Measurements from ENCODE around the gene SHH.

SHH gene

DNA sequence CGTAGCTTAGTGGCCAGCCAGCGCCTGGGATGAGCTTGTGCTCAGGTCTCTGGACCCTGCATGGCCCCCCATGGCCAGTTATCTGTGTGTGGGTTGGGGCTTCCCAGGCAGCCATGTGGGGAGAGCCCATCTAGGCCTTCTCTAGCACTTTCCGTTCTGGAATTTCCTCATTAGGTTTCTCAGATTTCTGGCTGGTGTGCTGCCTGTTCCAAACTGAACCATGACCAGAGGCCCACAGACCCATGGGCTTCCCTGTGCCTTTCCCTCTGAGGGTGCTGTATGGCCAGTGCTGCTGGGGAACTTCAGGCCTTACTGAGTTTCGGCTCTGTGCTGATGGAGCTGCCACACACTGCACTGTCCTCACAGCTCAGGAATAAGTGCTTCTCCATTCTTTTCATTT, 50.2 kb downstream of the SHH start:
- no peak for DNase-seq (ENCODE audit: extremely low read depth, low read depth)
- TF ChIP-seq, protein P1, sequence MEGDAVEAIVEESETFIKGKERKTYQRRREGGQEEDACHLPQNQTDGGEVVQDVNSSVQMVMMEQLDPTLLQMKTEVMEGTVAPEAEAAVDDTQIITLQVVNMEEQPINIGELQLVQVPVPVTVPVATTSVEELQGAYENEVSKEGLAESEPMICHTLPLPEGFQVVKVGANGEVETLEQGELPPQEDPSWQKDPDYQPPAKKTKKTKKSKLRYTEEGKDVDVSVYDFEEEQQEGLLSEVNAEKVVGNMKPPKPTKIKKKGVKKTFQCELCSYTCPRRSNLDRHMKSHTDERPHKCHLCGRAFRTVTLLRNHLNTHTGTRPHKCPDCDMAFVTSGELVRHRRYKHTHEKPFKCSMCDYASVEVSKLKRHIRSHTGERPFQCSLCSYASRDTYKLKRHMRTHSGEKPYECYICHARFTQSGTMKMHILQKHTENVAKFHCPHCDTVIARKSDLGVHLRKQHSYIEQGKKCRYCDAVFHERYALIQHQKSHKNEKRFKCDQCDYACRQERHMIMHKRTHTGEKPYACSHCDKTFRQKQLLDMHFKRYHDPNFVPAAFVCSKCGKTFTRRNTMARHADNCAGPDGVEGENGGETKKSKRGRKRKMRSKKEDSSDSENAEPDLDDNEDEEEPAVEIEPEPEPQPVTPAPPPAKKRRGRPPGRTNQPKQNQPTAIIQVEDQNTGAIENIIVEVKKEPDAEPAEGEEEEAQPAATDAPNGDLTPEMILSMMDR (IDR thresholded peaks at IDR 0.05; ENCODE audit: low read depth, low read length) = no peak

DNA sequence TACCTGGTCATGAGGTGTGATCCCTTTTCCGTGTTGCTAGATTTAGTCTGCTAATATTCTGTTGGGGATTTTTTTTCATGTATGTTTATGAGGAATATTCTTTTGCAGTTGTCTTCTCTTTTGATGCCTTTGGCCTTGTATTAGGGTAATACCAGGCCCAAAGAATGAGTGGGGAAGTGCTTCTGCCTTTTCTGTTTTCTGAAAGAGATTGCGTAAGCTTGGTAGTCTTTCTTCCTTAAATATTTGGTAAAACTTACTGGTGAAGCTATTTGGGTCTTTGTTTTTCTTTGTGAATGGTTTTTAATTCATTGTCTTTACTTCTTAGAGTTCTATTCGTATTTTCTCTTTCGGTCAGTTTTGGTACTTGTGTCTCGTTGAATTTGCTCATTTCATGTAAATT, 51.1 kb downstream of the SHH start:
- DNase-seq (ENCODE audit: extremely low read depth, low read depth) = no peak

DNA sequence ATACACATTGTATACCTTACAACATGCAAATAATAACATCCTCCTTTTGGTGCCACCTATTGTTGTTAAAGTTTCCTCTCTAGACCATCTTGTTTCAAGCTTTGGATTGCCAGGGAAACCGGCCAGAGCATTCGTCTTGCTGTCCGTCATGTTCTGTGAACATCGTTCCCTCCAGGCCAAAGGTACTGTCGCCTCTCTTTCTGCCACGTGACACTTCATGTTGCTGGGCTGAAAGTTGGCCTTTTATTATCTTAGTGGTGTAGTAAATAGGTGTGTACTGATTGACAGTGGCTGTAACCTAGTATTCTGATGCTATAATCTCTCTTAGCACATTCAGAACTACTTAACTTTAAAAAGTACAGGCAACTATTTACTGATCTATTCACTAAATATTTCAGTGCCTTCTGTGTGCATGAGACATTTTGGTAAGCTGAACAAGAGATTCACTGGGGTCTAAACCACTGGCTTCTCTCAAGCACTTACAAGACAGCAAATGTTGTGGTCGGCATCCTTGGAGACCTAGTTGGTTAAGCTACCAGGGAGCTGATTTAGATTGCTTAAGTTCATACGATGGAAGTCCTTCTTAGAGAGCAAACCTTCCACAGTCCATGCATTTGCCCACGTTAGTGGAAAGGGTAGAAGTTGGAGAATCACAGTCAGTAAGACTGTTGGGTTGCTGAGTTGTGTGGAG, 52.4 kb downstream of the SHH start:
- TF ChIP-seq, protein P1 (IDR thresholded peaks at IDR 0.05; ENCODE audit: low read depth, low read length) = no peak
- no peak for DNase-seq (ENCODE audit: extremely low read depth, low read depth)

More for the DNA sequence above, 51.1 kb downstream of the SHH start:
- TF ChIP-seq, protein P1 (IDR thresholded peaks at IDR 0.05; ENCODE audit: low read depth, low read length) = no peak

DNA sequence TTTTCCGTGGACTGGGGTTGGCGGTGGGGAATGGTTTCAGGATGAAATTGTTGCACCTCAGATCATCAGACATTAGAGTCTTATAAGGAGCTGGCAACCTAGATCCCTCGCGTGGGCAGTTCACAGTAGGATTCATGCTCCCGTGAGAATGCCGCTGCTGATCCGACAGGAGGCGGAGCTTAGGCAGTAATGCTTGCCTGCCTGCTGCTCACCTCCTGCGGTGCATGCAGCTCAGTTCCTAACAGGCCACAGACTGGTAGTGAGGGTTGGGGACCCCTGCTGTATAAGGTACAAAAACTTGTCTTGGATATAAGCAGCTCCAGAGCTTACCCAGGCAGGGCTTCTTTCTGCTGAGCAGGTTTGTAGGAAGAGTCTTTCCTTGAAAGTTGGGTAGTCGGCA, 53.9 kb downstream of the SHH start:
- no peak for DNase-seq (ENCODE audit: extremely low read depth, low read depth)
- TF ChIP-seq, protein P1 (IDR thresholded peaks at IDR 0.05; ENCODE audit: low read depth, low read length) = no peak

DNA sequence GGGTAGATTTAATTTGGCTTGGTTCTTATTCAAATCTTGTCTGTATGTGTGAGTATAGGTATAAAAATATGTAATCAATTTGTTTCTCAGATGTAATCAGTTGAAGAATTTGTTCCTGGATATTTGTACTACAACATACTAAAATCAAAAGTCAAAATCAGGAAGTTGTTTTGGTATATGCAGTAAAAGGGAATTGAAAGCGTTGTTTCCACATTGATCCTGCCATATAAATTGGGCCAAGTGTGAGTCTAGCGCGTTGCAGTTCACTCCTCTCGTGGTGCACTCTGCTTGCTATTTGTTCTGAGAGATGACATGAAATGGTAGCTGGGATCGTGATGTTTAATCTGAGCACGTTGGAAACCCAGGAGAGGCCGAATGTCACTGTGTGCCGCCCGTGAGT, 55.9 kb downstream of the SHH start:
- DNase-seq (ENCODE audit: extremely low read depth, low read depth) = no peak

DNA sequence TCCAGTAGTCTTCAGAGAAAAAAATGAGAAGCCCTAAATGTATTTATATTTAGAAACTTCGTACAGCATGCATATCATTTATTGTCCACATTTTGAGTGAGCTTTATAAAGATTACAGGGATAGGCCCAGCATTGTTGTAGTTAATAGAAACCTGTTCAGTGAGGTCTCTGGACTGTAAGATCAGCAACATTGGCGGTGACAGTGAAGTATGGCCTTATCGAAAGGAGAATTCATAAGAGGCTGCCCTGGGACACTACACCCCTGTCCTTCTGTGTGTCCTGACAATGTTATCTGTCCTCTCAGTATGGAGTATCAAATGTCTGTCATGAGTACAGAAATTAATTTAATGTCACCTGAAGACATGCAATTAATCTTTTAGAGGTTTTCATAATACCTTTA, 57.2 kb downstream of the SHH start:
- DNase-seq (ENCODE audit: extremely low read depth, low read depth) = no peak
- TF ChIP-seq, protein P1 (IDR thresholded peaks at IDR 0.05; ENCODE audit: low read depth, low read length) = no peak

More for the DNA sequence above, 55.9 kb downstream of the SHH start:
- TF ChIP-seq, protein P1 (IDR thresholded peaks at IDR 0.05; ENCODE audit: low read depth, low read length) = no peak

DNA sequence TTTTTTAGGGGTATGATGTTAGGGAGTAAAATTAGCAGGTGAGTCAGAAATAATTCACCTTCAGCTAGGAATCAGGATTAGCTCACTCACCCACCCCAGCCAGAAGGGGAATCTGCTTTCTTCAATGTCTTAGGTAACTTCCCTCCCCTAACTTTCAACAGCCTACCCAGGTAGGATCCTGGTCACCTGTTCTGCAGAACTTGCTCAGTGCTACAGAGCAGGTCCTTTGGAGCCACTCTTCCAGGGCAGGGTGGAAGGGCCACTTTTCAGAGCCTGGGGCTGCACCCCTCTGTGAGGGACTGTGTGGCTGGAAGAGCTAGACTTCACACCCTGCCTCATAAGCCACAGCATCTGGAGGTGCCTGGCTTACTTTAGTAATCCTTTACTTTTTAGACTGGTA, 58.1 kb downstream of the SHH start:
- DNase-seq (ENCODE audit: extremely low read depth, low read depth) = no peak
- TF ChIP-seq, protein P1 (IDR thresholded peaks at IDR 0.05; ENCODE audit: low read depth, low read length) = no peak
